ENCODE data around the gene CDK16.
A peak's percentile ranks its signal among the peaks of the same experiment; 100 is the strongest.

The CDK16 gene

DNA sequence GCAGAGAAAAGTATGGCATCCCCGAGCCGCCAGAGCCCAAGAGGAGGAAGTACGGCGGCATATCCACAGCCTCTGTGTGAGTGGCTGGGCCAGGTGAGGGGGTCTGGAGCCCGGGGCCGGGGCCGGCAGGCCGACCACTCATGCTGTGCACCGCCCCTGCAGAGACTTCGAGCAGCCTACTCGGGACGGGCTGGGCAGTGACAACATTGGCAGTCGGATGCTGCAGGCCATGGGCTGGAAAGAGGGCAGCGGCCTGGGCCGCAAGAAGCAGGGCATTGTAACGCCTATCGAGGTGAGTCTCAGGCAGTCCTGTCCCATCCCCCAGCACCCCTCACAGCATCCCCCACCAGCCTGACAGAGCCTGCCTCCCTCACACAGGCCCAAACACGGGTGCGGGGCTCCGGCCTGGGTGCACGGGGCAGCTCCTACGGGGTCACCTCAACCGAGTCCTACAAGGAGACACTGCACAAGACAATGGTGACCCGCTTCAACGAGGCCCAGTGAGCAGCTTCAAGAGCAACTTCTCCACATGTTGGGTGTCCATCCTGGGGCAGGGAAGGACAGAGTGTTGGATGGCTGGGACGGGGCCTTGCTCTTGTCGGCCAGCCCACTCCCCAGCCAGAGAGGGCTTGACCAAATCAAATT lies 32.3 kb upstream of the CDK16 start:
- Histone ChIP-seq H3K27me3 (no peaks in the 10 kb centered on the region), H3K36me3 (peaks cover 13 to 45% (median 29%) of the 10 kb centered on the region in 3 donors), H3K27ac (no peak overlapping the region), H3K4me1 (peaks cover 0 to 5% (median 2%) of the 10 kb centered on the region in 4 donors), H3K9me3 (no peaks in the 10 kb centered on the region), H3K4me3 (no peak overlapping the region)
- TF ChIP-seq, protein P1, sequence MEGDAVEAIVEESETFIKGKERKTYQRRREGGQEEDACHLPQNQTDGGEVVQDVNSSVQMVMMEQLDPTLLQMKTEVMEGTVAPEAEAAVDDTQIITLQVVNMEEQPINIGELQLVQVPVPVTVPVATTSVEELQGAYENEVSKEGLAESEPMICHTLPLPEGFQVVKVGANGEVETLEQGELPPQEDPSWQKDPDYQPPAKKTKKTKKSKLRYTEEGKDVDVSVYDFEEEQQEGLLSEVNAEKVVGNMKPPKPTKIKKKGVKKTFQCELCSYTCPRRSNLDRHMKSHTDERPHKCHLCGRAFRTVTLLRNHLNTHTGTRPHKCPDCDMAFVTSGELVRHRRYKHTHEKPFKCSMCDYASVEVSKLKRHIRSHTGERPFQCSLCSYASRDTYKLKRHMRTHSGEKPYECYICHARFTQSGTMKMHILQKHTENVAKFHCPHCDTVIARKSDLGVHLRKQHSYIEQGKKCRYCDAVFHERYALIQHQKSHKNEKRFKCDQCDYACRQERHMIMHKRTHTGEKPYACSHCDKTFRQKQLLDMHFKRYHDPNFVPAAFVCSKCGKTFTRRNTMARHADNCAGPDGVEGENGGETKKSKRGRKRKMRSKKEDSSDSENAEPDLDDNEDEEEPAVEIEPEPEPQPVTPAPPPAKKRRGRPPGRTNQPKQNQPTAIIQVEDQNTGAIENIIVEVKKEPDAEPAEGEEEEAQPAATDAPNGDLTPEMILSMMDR (IDR thresholded peaks at IDR 0.05) = no peak
- intact Hi-C loops (cut with DNase I; ENCODE audit: low total_unique reads) = no loop called here
- DNase-seq = no peak

DNA sequence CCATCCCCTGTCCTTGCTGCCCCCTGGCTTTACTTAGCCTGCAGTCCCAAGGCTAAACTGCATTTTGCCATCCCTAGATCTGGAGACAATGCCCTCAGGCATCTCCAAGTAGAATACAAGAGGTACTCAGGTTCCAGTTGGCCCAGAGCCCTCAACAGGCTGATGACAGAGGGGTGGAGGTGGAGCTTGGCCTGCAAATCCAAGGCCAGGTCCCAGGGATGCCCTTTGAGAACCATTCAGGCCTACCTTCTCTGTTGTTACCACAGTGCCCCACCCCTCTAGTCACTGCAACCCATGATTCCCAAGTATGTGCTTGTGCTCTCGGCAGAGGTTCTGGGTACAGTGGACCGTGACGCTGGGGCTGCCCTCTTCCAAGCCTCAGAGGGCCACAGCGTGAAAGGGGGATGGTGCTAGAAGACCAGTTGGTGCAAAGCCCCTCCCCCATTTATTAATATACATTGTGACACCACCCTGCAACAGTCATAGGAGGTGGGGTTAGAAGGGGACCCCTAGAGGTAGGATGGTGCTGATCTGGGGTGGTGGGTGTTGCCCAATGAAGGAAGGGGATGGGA lies 31.3 kb upstream of the CDK16 start:
- no peaks in the 10 kb centered on the region for H3K9me3 ChIP-seq
- no peak overlapping the region for H3K4me3 ChIP-seq
- no peak for DNase-seq
- H3K27ac ChIP-seq = no peak overlapping the region
- peaks cover 0 to 10% (median 2%) of the 10 kb centered on the region in 4 donors for H3K4me1 ChIP-seq
- peaks cover 6 to 35% (median 19%) of the 10 kb centered on the region in 3 donors for H3K36me3 ChIP-seq
- intact Hi-C loops (cut with DNase I; ENCODE audit: low total_unique reads) = no loop called here
- H3K27me3 ChIP-seq = no peaks in the 10 kb centered on the region
- TF ChIP-seq, protein P1 (IDR thresholded peaks at IDR 0.05) = no peak

- Histone ChIP-seq H3K9me3 (no peaks in the 10 kb centered on the region), H3K36me3 (peaks cover 0 to 23% (median 14%) of the 10 kb centered on the region in 3 donors), H3K27ac (no peak overlapping the region), H3K4me3 (no peak overlapping the region), H3K4me1 (peaks cover 0 to 22% (median 7%) of the 10 kb centered on the region in 4 donors), H3K27me3 (no peaks in the 10 kb centered on the region)
- intact Hi-C loops (cut with DNase I; ENCODE audit: low total_unique reads) = loop anchor here (2.0 to 10.0 kb wide), 3 partner anchors 192 to 455 kb away; no protein-coding TSS in a partner anchor
- DNase-seq = no peak
- TF ChIP-seq, protein P1 (IDR thresholded peaks at IDR 0.05) = no peak
Measured at GRCh38 chrX:47189906-47190305, 28.6 kb upstream of the CDK16 start.

DNA sequence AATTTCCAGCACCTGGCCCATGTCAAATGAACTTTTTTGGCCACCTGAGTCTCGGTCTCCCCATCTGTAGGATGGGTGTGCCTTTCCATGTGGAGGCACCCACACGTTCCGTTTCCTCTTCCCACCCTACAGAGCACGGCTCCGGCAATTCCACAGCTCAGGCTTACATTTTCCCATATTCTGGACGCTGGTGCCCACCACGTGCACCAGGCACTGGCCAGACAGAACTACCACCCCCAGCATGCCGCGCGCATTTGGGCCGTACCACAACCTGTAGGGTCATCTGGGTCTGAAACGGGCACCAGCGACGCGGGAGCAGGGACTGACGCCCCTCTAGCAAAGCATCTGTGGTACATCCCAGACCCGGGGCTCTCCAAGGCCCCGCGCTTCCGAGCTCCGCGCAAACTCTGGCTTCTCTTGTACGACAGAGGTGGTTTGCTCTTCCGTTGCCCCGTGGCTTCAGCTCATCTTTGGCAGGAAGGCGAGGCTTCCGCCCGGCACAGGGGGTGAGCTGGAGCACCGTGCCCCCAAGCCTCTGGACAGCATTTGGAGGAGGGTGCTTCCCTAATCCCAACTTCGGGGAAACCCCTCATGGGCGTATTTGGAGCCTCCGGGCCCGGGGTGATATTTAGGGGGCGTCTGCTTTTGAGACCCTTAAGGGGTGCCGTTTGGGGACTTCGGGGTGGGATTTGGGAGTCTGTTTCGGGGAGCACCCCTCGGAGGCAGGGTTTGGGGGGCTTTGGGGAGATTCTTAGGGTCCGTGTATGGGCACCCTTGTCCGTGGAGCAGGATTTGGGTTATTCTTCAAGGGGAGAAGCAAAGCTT lies 27.8 kb upstream of the CDK16 start:
- Histone ChIP-seq H3K36me3 (peaks cover 0 to 15% (median 12%) of the 10 kb centered on the region in 3 donors), H3K4me1 (peaks cover 0 to 30% (median 14%) of the 10 kb centered on the region in 4 donors), H3K4me3 (peak overlapping the region; percentile 56 to 58), H3K27ac (peak overlapping the region; percentile 37 to 62), H3K27me3 (no peaks in the 10 kb centered on the region), H3K9me3 (no peaks in the 10 kb centered on the region)
- DNase-seq = peak; percentile 87 to 92
- intact Hi-C loops (cut with DNase I; ENCODE audit: low total_unique reads) = loop anchor here (2.0 to 10.0 kb wide), 3 partner anchors 192 to 454 kb away; no protein-coding TSS in a partner anchor
- TF ChIP-seq, protein P1 (IDR thresholded peaks at IDR 0.05) = no peak

- Histone ChIP-seq H3K9me3 (no peaks in the 10 kb centered on the region), H3K27me3 (no peaks in the 10 kb centered on the region), H3K36me3 (peaks cover 0 to 9% (median 6%) of the 10 kb centered on the region in 3 donors), H3K27ac (peak overlapping the region in 1 of 2 donors; percentile 62), H3K4me3 (peak overlapping the region; percentile 56 to 58), H3K4me1 (peaks cover 0 to 37% (median 20%) of the 10 kb centered on the region in 4 donors)
- TF ChIP-seq, protein P1 (IDR thresholded peaks at IDR 0.05) = no peak
- intact Hi-C loops (cut with DNase I; ENCODE audit: low total_unique reads) = loop anchor here (2.0 to 10.0 kb wide), 3 partner anchors 191 to 453 kb away; no protein-coding TSS in a partner anchor
- peak in 1 of 2 donors; percentile 24 for DNase-seq
Measured at GRCh38 chrX:47191331-47191730, 27.1 kb upstream of the CDK16 start.

All from tibial artery (tissue), 4 donors.